ENCODE measurements around the gene PAK3. TPM values are rescaled to one million over a fixed set of nuclear protein-coding genes. Genes with fewer than 3 reads are reported as not detected.
A peak's percentile ranks its signal among the peaks of the same experiment; 100 is the strongest.

Gene PAK3
- total RNA-seq, 1 experiment from 2014 or later, result 0.12 TPM

DNA sequence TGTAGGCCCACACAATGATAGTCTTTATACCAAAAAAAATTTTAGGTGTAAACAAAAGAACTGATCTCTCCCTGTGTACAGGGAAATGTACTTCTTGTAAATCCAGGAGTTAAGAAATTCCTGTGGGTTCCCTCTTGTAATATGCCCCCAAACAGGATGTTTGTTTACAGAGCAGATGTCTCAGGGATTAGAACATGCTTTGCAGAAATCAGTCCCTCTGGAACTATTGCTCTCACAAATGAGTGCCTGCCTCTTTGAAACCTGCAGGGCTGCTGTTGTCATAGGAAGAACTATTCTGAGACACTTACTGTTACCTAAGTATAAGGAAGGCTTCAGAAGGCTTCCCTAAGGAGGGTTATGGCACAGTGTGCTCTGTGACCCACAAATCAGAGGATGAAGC is 35.6 kb downstream of the PAK3 start:
- DNase-seq (ENCODE audit: low read depth), result peak; percentile 43

GRCh38 chrX:111133389-111133788 is 37.4 kb downstream of the PAK3 start:
- DNase-seq (ENCODE audit: low read depth), result peak; percentile 4

- DNase-seq (ENCODE audit: low read depth), result no peak
Observed at GRCh38 chrX:111145878-111146277, 49.9 kb downstream of the PAK3 start.

GRCh38 chrX:111151764-111152163 is 55.8 kb downstream of the PAK3 start:
- peak; percentile 18 for DNase-seq (ENCODE audit: low read depth)

GRCh38 chrX:111159232-111159631 is 63.2 kb downstream of the PAK3 start:
- no peak for DNase-seq (ENCODE audit: low read depth)

DNA sequence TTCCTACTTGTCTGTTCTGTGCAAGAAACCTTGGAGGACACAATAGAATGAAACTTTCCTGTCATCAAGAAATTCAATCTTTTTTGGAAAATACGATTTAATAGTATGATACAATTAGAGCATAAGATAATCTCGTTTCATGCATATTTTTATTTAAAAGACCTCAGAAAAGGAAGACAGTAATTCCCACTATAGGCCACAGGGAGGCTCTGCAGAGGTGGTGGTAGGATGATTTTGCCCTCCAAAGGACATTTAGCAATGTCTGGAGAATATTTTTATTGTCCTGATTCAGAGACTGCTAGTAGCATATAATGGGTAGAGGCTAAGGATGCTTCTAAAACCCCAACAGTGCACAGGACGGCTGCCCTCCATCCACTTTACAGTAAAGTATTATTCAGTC is 68.7 kb downstream of the PAK3 start:
- DNase-seq (ENCODE audit: low read depth), result peak; percentile 1

GRCh38 chrX:111165902-111166301 is 69.9 kb downstream of the PAK3 start:
- no peak for DNase-seq (ENCODE audit: low read depth)

GRCh38 chrX:111167334-111167733 is 71.3 kb downstream of the PAK3 start:
- no peak for DNase-seq (ENCODE audit: low read depth)

- DNase-seq (ENCODE audit: low read depth), result peak; percentile 24
Observed at GRCh38 chrX:111168314-111168713, 72.3 kb downstream of the PAK3 start.

GRCh38 chrX:111169141-111169540 is 73.2 kb downstream of the PAK3 start:
- no peak for DNase-seq (ENCODE audit: low read depth)

- no peak for DNase-seq (ENCODE audit: low read depth)
Observed at GRCh38 chrX:111170017-111170416, 74.0 kb downstream of the PAK3 start.

DNA sequence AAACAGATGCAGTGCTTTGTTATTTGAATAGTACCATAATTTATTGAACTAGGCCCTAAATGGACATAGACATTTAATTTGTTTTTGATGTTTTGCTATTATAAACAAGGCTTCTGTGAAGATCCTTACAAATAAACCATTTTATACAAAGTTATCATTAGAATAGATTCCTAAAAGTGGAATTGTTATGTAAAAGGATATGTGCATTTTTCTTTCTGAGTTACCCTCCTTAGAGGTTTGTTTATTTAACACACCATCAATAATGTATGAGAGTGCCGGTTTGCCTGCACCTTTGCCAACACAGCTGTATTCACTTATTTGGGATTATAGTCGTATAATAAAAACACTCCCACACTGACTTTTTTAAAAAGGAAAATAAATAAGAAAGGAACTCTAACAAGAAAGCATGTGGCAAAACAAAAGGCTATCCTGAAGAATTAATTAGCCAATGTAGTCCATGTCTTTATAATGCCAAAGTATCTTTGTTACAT is 84.8 kb downstream of the PAK3 start:
- no peak for DNase-seq (ENCODE audit: low read depth)

- no peak for DNase-seq (ENCODE audit: low read depth)
Observed at GRCh38 chrX:111181951-111182350, 86.0 kb downstream of the PAK3 start.

DNA sequence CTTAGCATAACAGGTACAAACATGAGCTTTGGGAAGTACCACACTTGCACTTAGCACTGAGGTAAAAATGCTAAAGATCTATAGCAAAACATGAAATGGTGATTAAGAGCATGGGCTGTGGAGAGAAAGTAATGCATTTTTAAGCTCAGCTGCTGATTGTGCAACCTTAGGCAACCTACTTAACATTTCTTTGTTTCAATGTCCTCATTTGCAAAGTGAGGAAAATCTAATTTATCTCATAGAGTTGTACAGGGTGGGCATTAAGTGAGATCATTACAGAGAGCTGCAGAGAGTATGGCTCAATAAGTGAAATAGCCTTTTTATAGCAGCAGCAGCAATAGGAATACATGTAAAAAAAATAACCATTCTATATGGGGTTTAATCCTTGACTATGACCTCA is 87.0 kb downstream of the PAK3 start:
- no peak for DNase-seq (ENCODE audit: low read depth)

DNA sequence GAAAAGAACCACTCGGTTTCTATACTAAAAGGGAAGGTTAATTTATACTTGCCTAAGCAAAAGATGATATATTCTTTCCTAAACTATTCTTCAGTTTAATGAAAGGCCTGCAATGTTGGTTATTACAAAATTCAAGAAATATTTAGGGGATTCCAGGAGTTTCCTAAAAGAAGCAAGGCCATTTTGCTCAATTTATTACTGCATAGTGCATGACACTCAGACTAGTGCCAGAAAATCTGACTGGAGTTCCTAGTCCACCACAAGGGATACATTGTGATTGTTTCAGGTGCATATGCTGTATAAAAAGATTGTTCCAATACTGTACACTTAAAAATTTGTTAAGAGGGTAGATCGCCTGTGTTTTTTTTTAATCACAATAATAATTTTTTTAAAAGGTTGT is 95.6 kb downstream of the PAK3 start:
- no peak for DNase-seq (ENCODE audit: low read depth)

GRCh38 chrX:111199505-111199904 is 103.5 kb downstream of the PAK3 start:
- DNase-seq (ENCODE audit: low read depth), result no peak

DNA sequence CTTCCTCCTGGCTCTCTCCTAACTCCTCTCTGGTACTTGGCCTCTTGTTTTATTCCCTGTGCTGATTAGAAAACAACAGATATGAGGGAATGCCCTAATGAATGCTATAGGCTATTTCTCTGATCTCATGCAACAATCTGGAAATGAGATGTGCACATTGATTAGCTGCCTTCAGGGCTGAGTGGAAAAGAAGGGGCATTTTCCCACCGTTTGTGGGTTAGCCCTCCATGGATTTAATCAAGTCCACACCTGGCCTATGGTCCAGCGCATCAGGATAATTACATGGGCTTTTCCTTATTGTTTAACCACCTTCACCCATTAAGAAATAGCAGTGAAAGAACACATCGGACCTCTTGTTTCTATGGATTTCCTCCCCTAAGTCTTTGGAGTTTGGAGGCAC is 104.3 kb downstream of the PAK3 start:
- DNase-seq (ENCODE audit: low read depth), result no peak

DNA sequence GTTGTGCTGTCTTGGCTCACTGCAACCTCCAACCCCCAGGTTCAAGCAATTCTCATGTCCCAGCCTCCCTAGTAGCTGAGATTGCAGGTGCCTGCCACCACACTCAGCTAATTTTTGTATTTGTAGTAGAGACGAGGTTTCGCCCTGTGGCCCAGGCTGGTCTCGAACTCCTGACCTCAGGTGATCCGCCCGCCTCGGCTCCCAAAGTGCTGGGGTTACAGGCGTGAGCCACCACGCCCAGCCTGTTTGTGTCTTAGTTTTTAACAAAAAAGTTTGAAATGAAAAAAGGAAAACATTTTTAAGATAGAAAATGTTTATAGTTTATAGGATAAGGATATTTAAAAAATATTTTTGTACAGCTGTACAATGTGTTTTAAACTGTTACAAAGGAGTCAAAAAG is 111.9 kb downstream of the PAK3 start:
- DNase-seq (ENCODE audit: low read depth), result no peak

DNA sequence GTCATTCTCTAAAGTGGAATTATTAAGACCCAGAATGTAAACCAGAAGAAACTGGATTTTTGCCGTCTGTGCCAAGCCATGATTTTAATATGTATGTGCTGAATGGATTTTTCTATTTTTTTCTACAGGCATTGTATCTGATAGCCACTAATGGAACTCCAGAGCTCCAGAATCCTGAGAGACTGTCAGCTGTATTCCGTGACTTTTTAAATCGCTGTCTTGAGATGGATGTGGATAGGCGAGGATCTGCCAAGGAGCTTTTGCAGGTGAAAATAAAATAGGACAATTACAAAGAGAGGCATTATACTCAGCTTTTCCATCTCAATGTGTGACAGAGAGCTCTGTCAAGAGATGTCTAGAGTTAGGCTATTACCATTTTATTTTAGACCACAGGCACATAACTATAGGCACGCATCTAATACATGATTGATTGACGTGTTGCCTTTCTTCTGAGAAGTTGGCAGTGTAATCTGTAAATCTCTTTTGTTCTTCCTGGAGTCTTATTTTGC is 120.4 kb downstream of the PAK3 start:
- DNase-seq (ENCODE audit: low read depth), result no peak

DNA sequence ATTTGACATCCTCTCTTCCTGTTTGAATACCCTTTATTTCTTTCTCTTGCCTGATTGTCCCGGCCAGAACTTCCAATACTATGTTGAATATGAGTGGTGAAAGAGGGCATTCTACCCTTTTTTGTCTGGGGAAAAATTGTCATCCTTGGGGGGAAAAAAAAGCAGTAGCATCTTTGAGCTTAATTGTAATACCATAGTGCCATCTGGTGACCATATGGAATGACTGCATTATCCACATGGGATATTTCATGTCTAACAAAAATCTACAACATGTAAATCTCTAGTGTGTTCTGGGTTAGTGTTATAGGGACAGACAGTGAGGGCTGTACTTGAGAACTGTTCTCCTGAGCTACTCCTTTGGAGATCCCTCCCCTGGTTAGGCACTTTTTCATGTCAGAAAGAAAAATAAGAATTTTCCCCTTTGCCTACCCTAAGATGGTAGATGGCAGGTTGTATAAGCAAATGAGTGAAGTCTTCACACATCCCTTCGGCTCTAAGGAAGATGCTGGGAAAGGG is 148.3 kb downstream of the PAK3 start:
- DNase-seq (ENCODE audit: low read depth), result peak; percentile 8

- DNase-seq (ENCODE audit: low read depth), result peak; percentile 60
Observed at GRCh38 chrX:111254896-111255693, 159.1 kb downstream of the PAK3 start.

DNA sequence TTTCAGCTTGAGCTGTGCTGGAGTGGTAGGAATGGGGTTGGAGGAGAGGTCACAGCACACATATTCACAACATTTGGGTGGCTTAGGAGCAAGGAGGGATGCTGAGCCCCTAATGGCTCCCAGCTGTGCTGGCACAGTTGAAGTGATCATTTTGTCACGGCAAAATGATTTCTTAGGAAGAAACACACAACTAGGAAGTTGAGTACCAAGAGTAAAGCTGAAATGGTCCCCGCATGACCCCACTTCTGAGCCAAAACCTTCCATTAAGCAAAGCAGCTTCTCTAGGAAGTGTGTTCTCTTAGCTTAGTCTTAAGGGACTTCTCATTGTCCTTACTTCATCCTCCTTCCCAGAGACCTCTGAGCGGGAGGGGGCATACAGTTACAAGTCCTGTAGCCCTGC is 161.7 kb downstream of the PAK3 start:
- no peak for DNase-seq (ENCODE audit: low read depth)

GRCh38 chrX:111259559-111259958 is 163.6 kb downstream of the PAK3 start:
- DNase-seq (ENCODE audit: low read depth), result no peak

Measured in M059J (cell line).